ENCODE data around the gene TMEM165. TPM values are rescaled to one million over a fixed set of nuclear protein-coding genes. Genes with fewer than 3 reads are reported as not detected.
"Not testable (repeated sequence)": the region's sequence is repeated elsewhere in the genome, so short reads cannot be mapped to it uniquely, and the experiment has no call there.

The TMEM165 gene
- total RNA-seq, 2 donors from 2014 or later: 70.0 to 80.0 TPM

GRCh38 chr4:55348466-55348865, 47.3 kb upstream of the TMEM165 start:
- no peak overlapping the region for H3K4me3 ChIP-seq
- intact Hi-C loops (cut with DNase I): loop anchor here (5.0 to 10.0 kb wide), 3 partner anchors 49 to 286 kb away; partner anchors contain the start of genes NMU and TMEM165
- no peaks in the 10 kb centered on the region for H3K27me3 ChIP-seq
- no peaks in the 10 kb centered on the region for H3K9me3 ChIP-seq
- no peak overlapping the region for H3K27ac ChIP-seq
- H3K36me3 ChIP-seq: no peaks in the 10 kb centered on the region
- no peak overlapping the region for H3K9ac ChIP-seq (ENCODE audit: low read depth in 2 of 2, low read length in 2 of 2)
- no peak for TF ChIP-seq CTCF (IDR thresholded peaks at IDR 0.05)
- H3K4me1 ChIP-seq: no peaks in the 10 kb centered on the region
- no peak for DNase-seq

DNA sequence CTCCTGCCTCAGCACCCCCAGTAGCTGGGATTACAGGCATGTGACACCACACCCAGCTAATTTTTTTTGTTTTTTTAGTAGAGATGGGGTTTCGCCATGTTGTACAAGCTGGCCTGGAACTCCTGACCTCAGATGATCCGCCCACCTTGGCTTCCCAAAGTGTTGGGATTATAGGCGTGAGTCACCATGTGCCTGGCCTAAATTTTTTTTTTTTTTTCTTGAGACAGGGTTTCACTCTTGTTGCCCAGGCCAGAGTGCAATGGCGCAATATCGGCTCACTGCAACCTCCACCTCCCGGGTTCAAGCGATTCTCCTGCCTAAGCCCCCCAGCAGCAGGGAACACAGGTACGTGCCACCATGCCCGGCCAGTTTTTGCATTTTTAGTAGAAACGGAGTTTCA, 44.9 kb upstream of the TMEM165 start:
- H3K4me1 ChIP-seq; DNase-seq; intact Hi-C loops (cut with DNase I); H3K4me3 ChIP-seq; H3K27me3 ChIP-seq; H3K9ac ChIP-seq (ENCODE audit: low read depth in 2 of 2, low read length in 2 of 2); H3K27ac ChIP-seq; H3K9me3 ChIP-seq; H3K36me3 ChIP-seq: not testable (repeated sequence)

GRCh38 chr4:55351824-55352223, 43.9 kb upstream of the TMEM165 start:
- H3K9me3 ChIP-seq: no peaks in the 10 kb centered on the region
- no peaks in the 10 kb centered on the region for H3K4me1 ChIP-seq
- no peak overlapping the region for H3K9ac ChIP-seq (ENCODE audit: low read depth in 2 of 2, low read length in 2 of 2)
- TF ChIP-seq CTCF (IDR thresholded peaks at IDR 0.05): no peak
- no peaks in the 10 kb centered on the region for H3K36me3 ChIP-seq
- H3K27me3 ChIP-seq: no peaks in the 10 kb centered on the region
- intact Hi-C loops (cut with DNase I): no loop called here
- DNase-seq: no peak
- H3K27ac ChIP-seq: no peak overlapping the region
- H3K4me3 ChIP-seq: no peak overlapping the region

- Histone ChIP-seq H3K27ac (no peak overlapping the region), H3K27me3 (no peaks in the 10 kb centered on the region), H3K9ac (ENCODE audit: low read depth in 2 of 2, low read length in 2 of 2) (no peak overlapping the region), H3K4me1 (no peaks in the 10 kb centered on the region), H3K9me3 (no peaks in the 10 kb centered on the region), H3K36me3 (no peaks in the 10 kb centered on the region), H3K4me3 (no peak overlapping the region)
- TF ChIP-seq CTCF (IDR thresholded peaks at IDR 0.05): no peak
- no peak for DNase-seq
- intact Hi-C loops (cut with DNase I): no loop called here
Measured at GRCh38 chr4:55352726-55353125, 43.0 kb upstream of the TMEM165 start.

DNA sequence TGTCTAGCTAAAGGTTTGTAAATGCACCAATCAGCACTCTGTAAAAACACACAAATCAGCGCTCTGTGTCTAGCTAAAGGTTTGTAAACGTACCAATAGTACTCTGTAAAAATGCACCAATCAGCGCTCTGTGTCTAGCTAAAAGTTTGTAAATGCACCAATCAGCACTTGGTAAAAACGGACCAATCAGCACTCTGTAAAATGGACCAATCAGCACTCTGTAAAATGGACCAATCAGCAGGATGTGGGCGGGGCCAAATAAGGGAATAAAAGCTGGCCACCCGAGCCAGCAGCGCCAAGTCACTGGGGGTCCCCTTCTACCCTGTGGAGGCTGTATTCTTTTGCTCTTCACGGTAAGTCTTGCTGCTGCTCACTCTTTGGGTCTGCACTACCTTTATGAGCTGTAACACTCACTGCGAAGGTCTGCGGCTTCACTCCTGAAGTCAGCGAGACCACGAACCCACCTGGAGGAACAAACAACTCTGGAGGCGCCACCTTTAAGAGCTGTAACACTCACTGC, 42.5 kb upstream of the TMEM165 start:
- H3K4me3 ChIP-seq; intact Hi-C loops (cut with DNase I); H3K9me3 ChIP-seq: not testable (repeated sequence)

DNA sequence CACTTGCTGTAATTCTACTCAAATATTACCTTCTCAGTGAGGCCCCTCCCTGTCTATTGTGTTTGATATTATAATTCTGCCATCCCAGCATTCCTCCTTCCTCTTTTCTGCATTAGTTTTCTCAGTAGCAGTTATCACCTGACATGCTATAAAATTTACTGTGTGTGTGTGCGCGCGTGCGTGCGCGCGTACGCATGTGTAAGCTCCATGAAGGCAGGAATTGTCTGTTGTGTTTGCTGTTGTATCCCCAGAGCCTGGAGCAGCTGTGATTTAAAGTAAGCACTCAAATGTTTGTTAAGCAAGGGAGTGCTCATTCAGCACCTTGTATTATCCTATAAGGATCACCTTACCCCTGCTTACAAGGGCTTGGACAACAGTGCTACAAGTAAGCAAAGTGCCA, 41.1 kb upstream of the TMEM165 start:
- H3K36me3 ChIP-seq: no peaks in the 10 kb centered on the region
- no peak for DNase-seq
- H3K4me1 ChIP-seq: no peaks in the 10 kb centered on the region
- no peak overlapping the region for H3K9ac ChIP-seq (ENCODE audit: low read depth in 2 of 2, low read length in 2 of 2)
- no peak overlapping the region for H3K4me3 ChIP-seq
- TF ChIP-seq CTCF (IDR thresholded peaks at IDR 0.05): no peak
- no peaks in the 10 kb centered on the region for H3K9me3 ChIP-seq
- no peak overlapping the region for H3K27ac ChIP-seq
- intact Hi-C loops (cut with DNase I): no loop called here
- H3K27me3 ChIP-seq: no peaks in the 10 kb centered on the region

More for the DNA sequence above, 42.5 kb upstream of the TMEM165 start:
- not testable (repeated sequence) for H3K4me1 ChIP-seq; H3K9ac ChIP-seq (ENCODE audit: low read depth in 2 of 2, low read length in 2 of 2); DNase-seq; H3K36me3 ChIP-seq; H3K27ac ChIP-seq; H3K27me3 ChIP-seq
